Activated CD4-positive, alpha-beta T cell treated with anti-CD3 and anti-CD28 coated beads, Interleukin-2, amount 10 ng/mL, durations not matched to agents 7 days and 5 days (primary cell): ENCODE results near the gene IRAK2. TPM values are rescaled to one million over a fixed set of nuclear protein-coding genes. Genes with fewer than 3 reads are reported as not detected.
"Not testable (repeated sequence)": the region's sequence is repeated elsewhere in the genome, so short reads cannot be mapped to it uniquely, and the experiment has no call there.

Experiments
- CTCF ChIA-PET: fragments of 350-600 bp; sonication (Branson Sonifier 250); formaldehyde crosslinking; loops from one replicate; lab custom pipeline; 2021; ENCODE audit warnings: antibody characterized with exemption; lab: Charles Lee
- POLR2A ChIA-PET: fragments of 350-600 bp; sonication (Branson Sonifier 250); formaldehyde crosslinking; loops from one replicate; lab custom pipeline; 2021; ENCODE audit warnings: antibody characterized with exemption; lab: Charles Lee
- DNase-seq: peaks from one replicate; pipeline ENCODE4 v3.0.0-alpha.2; 2020
- H3K27ac Mint-ChIP-seq: one replicate; pipeline ENCODE4 v1.8.0; 2021; ENCODE audit warnings: mild to moderate bottlenecking, moderate library complexity, mixed read lengths
- H3K27me3 Mint-ChIP-seq: one replicate; pipeline ENCODE4 v1.8.0; 2021; ENCODE audit warnings: mixed read lengths
- H3K36me3 Mint-ChIP-seq: one replicate; pipeline ENCODE4 v1.8.0; 2021; ENCODE audit warnings: low read depth, mixed read lengths
- H3K4me1 Mint-ChIP-seq: one replicate; pipeline ENCODE4 v1.8.0; 2021; ENCODE audit warnings: mixed read lengths
- H3K4me3 Mint-ChIP-seq: one replicate; pipeline ENCODE4 v1.8.0; 2021; ENCODE audit warnings: mild to moderate bottlenecking, moderate library complexity, mixed read lengths
- H3K9me3 Mint-ChIP-seq: one replicate; pipeline ENCODE4 v1.8.0; 2021; ENCODE audit warnings: mixed read lengths
- total RNA-seq, 2 experiments: library from RNA; stranded (reverse); gene quantifications; one replicate each; pipeline ENCODE4 v1.2.3, GENCODE V29; 2021

The IRAK2 gene
- total RNA-seq, 2 experiments from 2014 or later = 1.6 to 1.9 TPM

GRCh38 chr3:10272476-10272875, 107.8 kb downstream of the IRAK2 start:
- H3K4me3 Mint-ChIP-seq, DNase-seq, H3K27me3 Mint-ChIP-seq, H3K27ac Mint-ChIP-seq, POLR2A ChIA-PET, H3K9me3 Mint-ChIP-seq: not testable (repeated sequence)
- CTCF ChIA-PET = interaction anchor here (0.6 to 1.8 kb wide), 4 partner anchors 10 to 68 kb away, joined by 3 to 7 read pairs (median 4); partner anchors contain the start of gene TATDN2
- Mint-ChIP-seq H3K4me1 (peaks cover 34% of the 10 kb centered on the region), H3K36me3 (peaks cover 65% of the 10 kb centered on the region)

GRCh38 chr3:10272977-10273376, 108.3 kb downstream of the IRAK2 start:
- POLR2A ChIA-PET = no interaction called here

GRCh38 chr3:10273702-10274305, 109.1 kb downstream of the IRAK2 start:
- no peaks in the 10 kb centered on the region for H3K27me3 Mint-ChIP-seq
- H3K9me3 Mint-ChIP-seq = no peaks in the 10 kb centered on the region
- ChIA-PET CTCF (interaction anchor here (1.2 kb wide), 1 partner anchor 10 kb away, joined by 7 read pairs; no protein-coding TSS in a partner anchor), POLR2A (interaction anchor here (0.5 kb wide), 1 partner anchor 14 kb away, joined by 3 read pairs; no protein-coding TSS in a partner anchor)
- no peak for DNase-seq
- no peak overlapping the region for H3K27ac Mint-ChIP-seq
- H3K4me3 Mint-ChIP-seq = no peak overlapping the region
- H3K36me3 Mint-ChIP-seq = peaks cover 61% of the 10 kb centered on the region
- H3K4me1 Mint-ChIP-seq = peaks cover 33% of the 10 kb centered on the region

More at GRCh38 chr3:10272977-10273376, 108.3 kb downstream of the IRAK2 start:
- CTCF ChIA-PET = interaction anchor here (1.1 to 1.8 kb wide), 3 partner anchors 11 to 69 kb away, joined by 4 to 7 read pairs (median 4); partner anchors contain the start of gene TATDN2
- no peak overlapping the region for H3K4me3 Mint-ChIP-seq
- no peak for DNase-seq
- no peaks in the 10 kb centered on the region for H3K27me3 Mint-ChIP-seq
- peaks cover 32% of the 10 kb centered on the region for H3K4me1 Mint-ChIP-seq
- no peaks in the 10 kb centered on the region for H3K9me3 Mint-ChIP-seq
- peaks cover 63% of the 10 kb centered on the region for H3K36me3 Mint-ChIP-seq
- peak overlapping the region; percentile 15 for H3K27ac Mint-ChIP-seq

- no peak overlapping the region for H3K4me3 Mint-ChIP-seq
- H3K9me3 Mint-ChIP-seq = no peaks in the 10 kb centered on the region
- no peaks in the 10 kb centered on the region for H3K27me3 Mint-ChIP-seq
- peaks cover 61% of the 10 kb centered on the region for H3K36me3 Mint-ChIP-seq
- ChIA-PET CTCF (interaction anchor here (1.2 kb wide), 1 partner anchor 11 kb away, joined by 7 read pairs; no protein-coding TSS in a partner anchor), POLR2A (interaction anchor here (0.5 kb wide), 1 partner anchor 15 kb away, joined by 3 read pairs; no protein-coding TSS in a partner anchor)
- H3K4me1 Mint-ChIP-seq = peaks cover 34% of the 10 kb centered on the region
- DNase-seq = no peak
- peak overlapping the region; percentile 54 for H3K27ac Mint-ChIP-seq
Observed at GRCh38 chr3:10274601-10275000, 109.9 kb downstream of the IRAK2 start.

- no peaks in the 10 kb centered on the region for H3K27me3 Mint-ChIP-seq
- H3K36me3 Mint-ChIP-seq = peaks cover 52% of the 10 kb centered on the region
- CTCF ChIA-PET = interaction anchor here (1.1 to 2.0 kb wide), 2 partner anchors 9 to 20 kb away, joined by 3 to 6 read pairs; no protein-coding TSS in a partner anchor
- H3K4me1 Mint-ChIP-seq = peaks cover 33% of the 10 kb centered on the region
- H3K27ac Mint-ChIP-seq = no peak overlapping the region
- no peak for DNase-seq
- no peaks in the 10 kb centered on the region for H3K9me3 Mint-ChIP-seq
- POLR2A ChIA-PET = no interaction called here
- no peak overlapping the region for H3K4me3 Mint-ChIP-seq
Observed at GRCh38 chr3:10277115-10277625, 112.5 kb downstream of the IRAK2 start.

- Mint-ChIP-seq H3K4me3 (no peak overlapping the region), H3K36me3 (peaks cover 51% of the 10 kb centered on the region), H3K9me3 (no peaks in the 10 kb centered on the region), H3K4me1 (peaks cover 31% of the 10 kb centered on the region), H3K27me3 (no peaks in the 10 kb centered on the region), H3K27ac (no peak overlapping the region)
- CTCF ChIA-PET = no interaction called here
- no peak for DNase-seq
- POLR2A ChIA-PET = no interaction called here
Observed at GRCh38 chr3:10278501-10278900, 113.8 kb downstream of the IRAK2 start.

- peaks cover 47% of the 10 kb centered on the region for H3K36me3 Mint-ChIP-seq
- ChIA-PET CTCF (interaction anchor here (3.0 kb wide), 1 partner anchor 16 kb away, joined by 14 read pairs; no protein-coding TSS in a partner anchor), POLR2A (interaction anchor here (0.7 kb wide), 1 partner anchor 837 kb away, joined by 4 read pairs; no protein-coding TSS in a partner anchor)
- no peak overlapping the region for H3K27ac Mint-ChIP-seq
- H3K27me3 Mint-ChIP-seq = no peaks in the 10 kb centered on the region
- no peaks in the 10 kb centered on the region for H3K9me3 Mint-ChIP-seq
- H3K4me1 Mint-ChIP-seq = peaks cover 33% of the 10 kb centered on the region
- no peak for DNase-seq
- H3K4me3 Mint-ChIP-seq = no peak overlapping the region
Observed at GRCh38 chr3:10279384-10280176, 114.9 kb downstream of the IRAK2 start.

GRCh38 chr3:10280177-10280529, 115.4 kb downstream of the IRAK2 start:
- POLR2A ChIA-PET = no interaction called here

GRCh38 chr3:10280571-10280970, 115.9 kb downstream of the IRAK2 start:
- Mint-ChIP-seq H3K36me3 (peaks cover 45% of the 10 kb centered on the region), H3K4me1 (peaks cover 41% of the 10 kb centered on the region), H3K27ac (peak overlapping the region; percentile 15), H3K9me3 (no peaks in the 10 kb centered on the region), H3K4me3 (no peak overlapping the region), H3K27me3 (no peaks in the 10 kb centered on the region)
- DNase-seq = no peak
- ChIA-PET CTCF (interaction anchor here (1.3 to 3.0 kb wide), 2 partner anchors 17 to 191 kb away, joined by 3 to 14 read pairs; no protein-coding TSS in a partner anchor), POLR2A (no interaction called here)

More at GRCh38 chr3:10280177-10280529, 115.4 kb downstream of the IRAK2 start:
- peaks cover 38% of the 10 kb centered on the region for H3K4me1 Mint-ChIP-seq
- H3K27ac Mint-ChIP-seq = peak overlapping the region; percentile 15
- no peak for DNase-seq
- no peaks in the 10 kb centered on the region for H3K27me3 Mint-ChIP-seq
- CTCF ChIA-PET = interaction anchor here (1.3 to 3.0 kb wide), 2 partner anchors 17 to 190 kb away, joined by 3 to 14 read pairs; no protein-coding TSS in a partner anchor
- peaks cover 47% of the 10 kb centered on the region for H3K36me3 Mint-ChIP-seq
- no peak overlapping the region for H3K4me3 Mint-ChIP-seq
- no peaks in the 10 kb centered on the region for H3K9me3 Mint-ChIP-seq

- ChIA-PET CTCF (interaction anchor here (1.0 to 3.0 kb wide), 4 partner anchors 11 to 349 kb away, joined by 3 to 14 read pairs (median 7); partner anchors contain the start of genes GHRL and SEC13), POLR2A (no interaction called here)
- H3K36me3 Mint-ChIP-seq = peaks cover 41% of the 10 kb centered on the region
- H3K4me1 Mint-ChIP-seq = peaks cover 38% of the 10 kb centered on the region
- no peak for DNase-seq
- no peak overlapping the region for H3K4me3 Mint-ChIP-seq
- no peak overlapping the region for H3K27ac Mint-ChIP-seq
- no peaks in the 10 kb centered on the region for H3K27me3 Mint-ChIP-seq
- no peaks in the 10 kb centered on the region for H3K9me3 Mint-ChIP-seq
Observed at GRCh38 chr3:10281951-10282350, 117.2 kb downstream of the IRAK2 start.

GRCh38 chr3:10283638-10284037, 118.9 kb downstream of the IRAK2 start:
- Mint-ChIP-seq H3K9me3 (no peaks in the 10 kb centered on the region), H3K4me3 (no peak overlapping the region), H3K27me3 (no peaks in the 10 kb centered on the region), H3K36me3 (peaks cover 41% of the 10 kb centered on the region), H3K27ac (peak overlapping the region; percentile 48), H3K4me1 (peaks cover 34% of the 10 kb centered on the region)
- CTCF ChIA-PET = interaction anchor here (0.7 to 2.4 kb wide), 6 partner anchors 10 to 329 kb away, joined by 3 to 11 read pairs (median 4); partner anchors contain the start of gene GHRL
- DNase-seq = no peak
- POLR2A ChIA-PET = no interaction called here

- CTCF ChIA-PET = interaction anchor here (1.2 to 2.4 kb wide), 3 partner anchors 9 to 93 kb away, joined by 3 to 11 read pairs (median 10); partner anchors contain the start of gene GHRL
Observed at GRCh38 chr3:10284496-10284895, 119.8 kb downstream of the IRAK2 start.

More at GRCh38 chr3:10284496-10284895, 119.8 kb downstream of the IRAK2 start:
- Mint-ChIP-seq H3K27ac (peak overlapping the region; percentile 76), H3K4me1 (peaks cover 31% of the 10 kb centered on the region), H3K9me3 (no peaks in the 10 kb centered on the region), H3K36me3 (peaks cover 37% of the 10 kb centered on the region), H3K27me3 (no peaks in the 10 kb centered on the region), H3K4me3 (no peak overlapping the region)
- POLR2A ChIA-PET = no interaction called here
- no peak for DNase-seq
